K562 (cell line): ENCODE measurements around the gene RNF4. TPM values are rescaled to one million over a fixed set of nuclear protein-coding genes. Genes with fewer than 3 reads are reported as not detected.

Experiments
- ATF4 ChIP-seq: fragments of 450-650 bp; formaldehyde crosslinking; IDR thresholded peaks from 2 replicates; pipeline ENCODE4 v1.4.0; 2022; ENCODE audit warnings: mild to moderate bottlenecking, moderate library complexity
- CBFA2T3 ChIP-seq: fragments of 450-650 bp; IDR thresholded peaks from 2 replicates; pipeline ENCODE4 v1.6.1; 2017
- CBFB ChIP-seq: sonication (generic); formaldehyde crosslinking; IDR thresholded peaks from 2 replicates; pipeline ENCODE4 v1.4.0; 2020; ENCODE audit warnings: mild to moderate bottlenecking, missing genetic modification reagents
- ERF ChIP-seq: fragments of 450-650 bp; formaldehyde crosslinking; IDR thresholded peaks from 2 replicates; pipeline ENCODE4 v1.4.0; 2020; ENCODE audit warnings: mild to moderate bottlenecking, mixed read lengths
- GTF3C2 ChIP-seq: IDR thresholded peaks from 3 replicates; pipeline ENCODE4 v1.6.1; 2011; ENCODE audit warnings: borderline replicate concordance, mild to moderate bottlenecking, moderate library complexity; ENCODE audit not compliant: insufficient read length; ENCODE audit errors: extremely low read depth
- HES1 ChIP-seq: fragments of 450-650 bp; IDR thresholded peaks from 2 replicates; pipeline ENCODE4 v1.6.1; 2016; ENCODE audit warnings: low read depth, mild to moderate bottlenecking, moderate library complexity
- KLF13 ChIP-seq: fragments of 450-650 bp; IDR thresholded peaks from 2 replicates; pipeline ENCODE4 v1.6.1; 2016; ENCODE audit warnings: missing genetic modification characterization, low read depth, mild to moderate bottlenecking, missing compliant biosample characterization, moderate library complexity, borderline replicate concordance
- MAFG ChIP-seq: fragments of 450-650 bp; conservative IDR thresholded peaks from 2 replicates; pipeline ENCODE4 v1.6.1; 2016; ENCODE audit warnings: missing genetic modification characterization, missing compliant biosample characterization
- MBD2 ChIP-seq: sonication (generic); IDR thresholded peaks from 2 replicates; pipeline ENCODE4 v1.6.1; 2016; ENCODE audit warnings: low read depth, borderline replicate concordance
- MEF2A ChIP-seq: IDR thresholded peaks from 2 replicates; pipeline ENCODE4 v1.6.1; 2011; ENCODE audit warnings: low read depth, mild to moderate bottlenecking, low read length, moderate library complexity; ENCODE audit not compliant: control insufficient read depth
- NFRKB ChIP-seq: fragments of 450-650 bp; IDR thresholded peaks from 2 replicates; pipeline ENCODE4 v1.6.1; 2016; ENCODE audit warnings: low read depth
- NKRF ChIP-seq: fragments of 450-650 bp; IDR thresholded peaks from 2 replicates; pipeline ENCODE4 v1.6.1; 2016; ENCODE audit warnings: borderline replicate concordance
- NR2F6 ChIP-seq: fragments of 450-650 bp; formaldehyde crosslinking; IDR thresholded peaks from 2 replicates; pipeline ENCODE4 v1.4.0; 2020; ENCODE audit warnings: mild to moderate bottlenecking
- PCBP2 ChIP-seq: fragments of 200-400 bp; formaldehyde crosslinking; IDR thresholded peaks from 2 replicates; pipeline ENCODE4 v1.6.1; 2018; ENCODE audit warnings: low read length, low read depth, mild to moderate bottlenecking, moderate library complexity; ENCODE audit not compliant: poor library complexity, severe bottlenecking
- PML ChIP-seq: IDR thresholded peaks from 2 replicates; pipeline ENCODE4 v1.6.1; 2012; ENCODE audit warnings: low read length, inconsistent platforms
- PPARD ChIP-seq: fragments of 250-450 bp; sonication (Bioruptor Pico); IDR thresholded peaks from 2 replicates; pipeline ENCODE4 v1.8.0; 2022; ENCODE audit warnings: inconsistent platforms, mild to moderate bottlenecking, moderate library complexity
- WHSC1 ChIP-seq: IDR thresholded peaks from one replicate; pipeline ENCODE4 v1.6.1; 2012; ENCODE audit warnings: low read length, control low read depth, inconsistent platforms
- YY1 ChIP-seq, 3 experiments: IDR thresholded peaks; 2 replicates each; pipeline ENCODE4 v1.6.1; 2011; ENCODE audit warnings: low read length in 2 of 3, mild to moderate bottlenecking in 2 of 3, moderate library complexity in 2 of 3, borderline replicate concordance in 1 of 3, control low read depth in 1 of 3, low read depth in 1 of 3; ENCODE audit not compliant: insufficient read depth in 3 of 3, insufficient replicate concordance in 2 of 3, control insufficient read depth in 1 of 3, insufficient read length in 1 of 3; ENCODE audit errors: extremely low read depth in 1 of 3
- ZBTB49 ChIP-seq: sonication (generic); formaldehyde crosslinking; IDR thresholded peaks from 2 replicates; pipeline ENCODE4 v1.8.0; 2022; ENCODE audit warnings: missing genetic modification reagents, mild to moderate bottlenecking, borderline replicate concordance
- ZNF445 ChIP-seq: fragments of 250-450 bp; sonication (Bioruptor Pico); IDR thresholded peaks from 2 replicates; pipeline ENCODE4 v1.4.0; 2020; ENCODE audit warnings: low read depth, mild to moderate bottlenecking, moderate library complexity
- polyA plus RNA-seq, 8 experiments: library from polyadenylated mRNA; depleted of rRNA in 4 of 8; stranded (reverse) in 5 of 8; unstranded in 3 of 8; fragments of >200 nt; fragmentation: Nextera tagmentation in 2 of 8; fragmentation: Illumina TruSeq in 1 of 8; extraction: Ambion mirVana in 2 of 8; extraction: Trizol in 1 of 8; gene quantifications; 2 replicates each; pipeline versions ENCODE4 v1.2.1 to v1.2.3, GENCODE V29; 2011 to 2014; ENCODE audit warnings: inconsistent platforms in 1 of 8, missing spikeins in 1 of 8
- total RNA-seq, 7 experiments: library from RNA; depleted of rRNA in 6 of 7; stranded (reverse); fragments of >200 nt in 6 of 7; fragmentation: Illumina TruSeq in 2 of 7; extraction: Trizol in 2 of 7; gene quantifications; 2 replicates each; pipeline versions ENCODE4 v1.2.1 to v1.2.3, GENCODE V29; 2011 to 2021; ENCODE audit warnings: low replicate concordance in 1 of 7

Gene RNF4
- total and polyA plus RNA-seq, 9 of the 15 experiments (the other 6 are each of a cell fraction or from before 2014, with no cell fraction given) = 19.2 to 59.3 (median 44.8) TPM

- TF ChIP-seq PCBP2 (no peak), KLF13 (tag) (no peak), MEF2A (no peak), WHSC1 (no peak), MAFG (tag) (peak; percentile 77), NFRKB (no peak), CBFA2T3 (peak; percentile 15; the same call in 1 of the 2 replicates), NKRF (no peak), PPARD (CRISPR knock-in tag) (no peak), PML (no peak), CBFB (CRISPR knock-in tag) (no peak), MBD2 (no peak), NR2F6 (CRISPR knock-in tag) (no peak), ATF4 (CRISPR knock-in tag) (no peak), HES1 (no peak), GTF3C2 (no peak), ZBTB49 (no peak), ERF (CRISPR knock-in tag) (no peak), ZNF445 (CRISPR knock-in tag) (no peak), YY1 (IDR thresholded peaks at IDR 0.05; ENCODE audit: borderline replicate concordance in 1 of 3, control insufficient read depth in 1 of 3, extremely low read depth in 1 of 3, insufficient read depth in 3 of 3, insufficient read length in 1 of 3, insufficient replicate concordance in 2 of 3, low read depth in 1 of 3, low read length in 2 of 3) (no peak)
Measured at GRCh38 chr4:2419814-2420213, 49.1 kb upstream of the RNF4 start (continued).
